Hepatocyte (in vitro differentiated cells): Measurements from ENCODE around the gene CLN5. TPM values are rescaled to one million over a fixed set of nuclear protein-coding genes. Genes with fewer than 3 reads are reported as not detected.

Experiments used
- DNase-seq: peaks from one replicate; pipeline ENCODE4 v3.0.0-alpha.2; 2016; ENCODE audit warnings: low spot score
- H2AFZ ChIP-seq: fragments of 200-600 bp; sonication (generic); 2 replicates; pipeline ENCODE4 v1.6.0; 2016; ENCODE audit warnings: antibody characterized with exemption, mild to moderate bottlenecking
- H3K27ac ChIP-seq: fragments of 200-600 bp; sonication (generic); 2 replicates; pipeline ENCODE4 v1.5.1; 2016; ENCODE audit warnings: mild to moderate bottlenecking
- H3K27me3 ChIP-seq: fragments of 200-600 bp; sonication (generic); 2 replicates; pipeline ENCODE4 v1.6.1; 2016
- H3K36me3 ChIP-seq: fragments of 200-600 bp; sonication (generic); replicated peaks from 2 replicates; pipeline ENCODE4 v1.5.1; 2016; ENCODE audit warnings: low read depth; ENCODE audit not compliant: insufficient read depth
- H3K4me1 ChIP-seq: fragments of 200-600 bp; sonication (generic); 2 replicates; pipeline ENCODE4 v1.5.1; 2016; ENCODE audit warnings: mild to moderate bottlenecking, moderate library complexity; ENCODE audit not compliant: insufficient read depth
- H3K4me2 ChIP-seq: fragments of 200-600 bp; sonication (generic); 2 replicates; pipeline ENCODE4 v1.6.0; 2016
- H3K4me3 ChIP-seq: fragments of 200-600 bp; sonication (generic); 2 replicates; pipeline ENCODE4 v1.5.1; 2016; ENCODE audit warnings: mild to moderate bottlenecking
- H3K79me2 ChIP-seq: fragments of 200-600 bp; sonication (generic); 2 replicates; pipeline ENCODE4 v1.6.0; 2017; ENCODE audit warnings: mild to moderate bottlenecking
- H3K9me2 ChIP-seq: fragments of 200-600 bp; sonication (generic); replicated peaks from 2 replicates; pipeline ENCODE4 v1.6.0; 2017; ENCODE audit warnings: mild to moderate bottlenecking; ENCODE audit not compliant: insufficient read depth
- H3K9me3 ChIP-seq: fragments of 200-600 bp; sonication (generic); 2 replicates; pipeline ENCODE4 v1.5.1; 2016; ENCODE audit warnings: low read depth, mild to moderate bottlenecking
- H4K20me1 ChIP-seq: fragments of 200-600 bp; sonication (generic); 2 replicates; pipeline ENCODE4 v1.6.0; 2016; ENCODE audit warnings: mild to moderate bottlenecking; ENCODE audit not compliant: insufficient read depth, poor library complexity, severe bottlenecking
- EZH2 ChIP-seq: fragments of 200-600 bp; sonication (generic); IDR thresholded peaks from 2 replicates; pipeline ENCODE4 v1.6.1; 2016; ENCODE audit warnings: antibody characterized with exemption, mild to moderate bottlenecking, borderline replicate concordance
- EZH2phosphoT487 ChIP-seq: fragments of 200-600 bp; sonication (generic); IDR thresholded peaks from one replicate; pipeline ENCODE4 v1.6.1; 2018; ENCODE audit warnings: antibody characterized with exemption, mild to moderate bottlenecking, low read depth, moderate library complexity; ENCODE audit not compliant: unreplicated experiment, severe bottlenecking
- WGBS: methylation state at CpG from one replicate; pipeline ENCODE4 v1.1.6; 2016; ENCODE audit warnings: low lambda C conversion rate; ENCODE audit errors: missing lambda C conversion rate; 5-methylcytosine and 5-hydroxymethylcytosine counted together
- polyA plus RNA-seq: library from polyadenylated mRNA; unstranded; fragments of >200 nt; fragmentation: Nextera tagmentation; extraction: Ambion mirVana; gene quantifications from 2 replicates; pipeline ENCODE4 v1.2.1, GENCODE V29; 2016
- total RNA-seq: library from RNA; depleted of rRNA; stranded (reverse); fragments of >200 nt; gene quantifications from 2 replicates; pipeline ENCODE4 v1.2.3, GENCODE V29; 2014
- TF ChIP-seq, protein P1 (sequence below): fragments of 200-600 bp; sonication (generic); IDR thresholded peaks from 2 replicates; pipeline ENCODE4 v1.5.1; 2016; ENCODE audit warnings: antibody characterized with exemption, mild to moderate bottlenecking; ENCODE audit not compliant: poor library complexity

The CLN5 gene
- total RNA-seq (41.1 and 45.2 TPM in 2 replicates), polyA plus RNA-seq (31.2 and 31.5 TPM in 2 replicates)

DNA sequence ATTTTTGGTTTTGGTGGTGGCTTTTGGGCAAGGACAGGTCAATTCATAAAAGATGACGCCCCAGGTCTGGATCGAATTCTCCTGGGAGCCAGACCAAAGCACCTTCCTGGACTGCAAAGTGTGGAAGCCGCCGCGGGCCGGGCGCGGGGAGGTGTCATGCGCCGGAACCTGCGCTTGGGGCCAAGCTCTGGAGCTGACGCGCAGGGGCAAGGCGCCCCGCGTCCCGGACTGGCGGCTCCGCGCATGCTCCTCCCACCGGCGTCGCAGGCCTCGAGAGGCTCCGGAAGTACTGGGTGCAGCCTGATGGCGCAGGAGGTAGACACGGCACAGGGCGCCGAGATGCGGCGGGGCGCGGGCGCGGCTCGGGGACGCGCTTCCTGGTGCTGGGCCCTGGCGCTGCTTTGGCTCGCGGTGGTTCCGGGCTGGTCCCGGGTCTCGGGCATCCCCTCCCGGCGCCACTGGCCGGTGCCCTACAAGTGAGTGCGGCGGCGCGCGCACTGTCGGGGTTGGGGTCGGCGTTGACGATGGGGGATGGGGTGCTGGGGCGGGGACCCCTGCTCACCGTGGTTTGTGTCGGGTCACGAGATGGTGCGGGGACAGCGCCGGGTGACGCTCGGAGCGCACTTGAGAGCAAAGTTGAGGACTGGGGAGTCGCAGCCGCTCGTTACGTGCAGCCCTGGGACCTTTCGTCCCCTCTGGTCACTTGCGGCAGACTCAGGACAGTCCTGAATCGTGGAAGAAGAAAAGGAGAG is at the start of gene CLN5:
CLN5 (plus strand) TSS at position 286 of the 752 bp plus-strand sequence; CDS start at position 304, 18 bp downstream.
- WGBS: 2% methylated on average over 45 of the region's 73 CpGs
- H3K9me2 ChIP-seq: no peaks in the 10 kb centered on the region
- H3K27ac ChIP-seq: peak within 1 kb of the TSS; percentile 96
- H3K4me3 ChIP-seq: peak within 1 kb of the TSS; percentile 47
- no peaks in the 10 kb centered on the region for H3K27me3 ChIP-seq
- no peaks in the 10 kb centered on the region for H3K9me3 ChIP-seq
- H3K36me3 ChIP-seq: no peaks in the 10 kb centered on the region
- peak; percentile 97 for DNase-seq
- H4K20me1 ChIP-seq: no peaks in the 10 kb centered on the region
- H3K4me2 ChIP-seq: peak within 1 kb of the TSS; percentile 87
- peaks cover 6% of the 10 kb centered on the region for H3K4me1 ChIP-seq
- peak within 1 kb of the TSS; percentile 98 for H2AFZ ChIP-seq
- TF ChIP-seq, protein P1, sequence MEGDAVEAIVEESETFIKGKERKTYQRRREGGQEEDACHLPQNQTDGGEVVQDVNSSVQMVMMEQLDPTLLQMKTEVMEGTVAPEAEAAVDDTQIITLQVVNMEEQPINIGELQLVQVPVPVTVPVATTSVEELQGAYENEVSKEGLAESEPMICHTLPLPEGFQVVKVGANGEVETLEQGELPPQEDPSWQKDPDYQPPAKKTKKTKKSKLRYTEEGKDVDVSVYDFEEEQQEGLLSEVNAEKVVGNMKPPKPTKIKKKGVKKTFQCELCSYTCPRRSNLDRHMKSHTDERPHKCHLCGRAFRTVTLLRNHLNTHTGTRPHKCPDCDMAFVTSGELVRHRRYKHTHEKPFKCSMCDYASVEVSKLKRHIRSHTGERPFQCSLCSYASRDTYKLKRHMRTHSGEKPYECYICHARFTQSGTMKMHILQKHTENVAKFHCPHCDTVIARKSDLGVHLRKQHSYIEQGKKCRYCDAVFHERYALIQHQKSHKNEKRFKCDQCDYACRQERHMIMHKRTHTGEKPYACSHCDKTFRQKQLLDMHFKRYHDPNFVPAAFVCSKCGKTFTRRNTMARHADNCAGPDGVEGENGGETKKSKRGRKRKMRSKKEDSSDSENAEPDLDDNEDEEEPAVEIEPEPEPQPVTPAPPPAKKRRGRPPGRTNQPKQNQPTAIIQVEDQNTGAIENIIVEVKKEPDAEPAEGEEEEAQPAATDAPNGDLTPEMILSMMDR: no peak
- TF ChIP-seq EZH2 (no peak), EZH2phosphoT487 (no peak)
- peaks cover 25% of the 10 kb centered on the region for H3K79me2 ChIP-seq

DNA sequence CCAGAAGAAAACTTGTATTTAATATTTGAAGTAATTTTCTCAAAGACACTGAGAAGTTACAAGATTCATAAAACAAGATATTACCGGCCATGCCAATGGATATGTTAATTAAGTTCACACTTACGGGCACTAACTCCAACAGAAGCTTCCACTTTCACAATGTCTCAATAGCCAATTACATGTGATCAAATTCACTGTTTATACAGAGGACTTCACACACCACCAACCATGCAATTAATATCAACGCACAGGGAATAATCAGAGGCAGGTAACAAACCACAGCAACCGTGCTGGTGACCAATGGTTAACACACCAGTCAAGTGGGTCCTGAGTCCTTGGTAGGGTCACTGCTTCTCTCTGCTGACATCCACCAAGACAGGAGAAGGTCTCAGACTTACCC is 49.5 kb upstream of the CLN5 start:
- Histone ChIP-seq H3K4me1 (no peaks in the 10 kb centered on the region), H4K20me1 (no peaks in the 10 kb centered on the region), H3K79me2 (no peaks in the 10 kb centered on the region), H3K27me3 (no peaks in the 10 kb centered on the region), H3K36me3 (no peaks in the 10 kb centered on the region), H3K4me3 (no peak overlapping the region), H2AFZ (no peak overlapping the region), H3K9me3 (no peaks in the 10 kb centered on the region), H3K27ac (no peak overlapping the region), H3K9me2 (no peaks in the 10 kb centered on the region), H3K4me2 (no peak overlapping the region)
- no peak for DNase-seq
- TF ChIP-seq EZH2phosphoT487: no peak
- TF ChIP-seq, protein P1: no peak
- 95% methylated on average over 4 of the region's 4 CpGs for WGBS

DNA sequence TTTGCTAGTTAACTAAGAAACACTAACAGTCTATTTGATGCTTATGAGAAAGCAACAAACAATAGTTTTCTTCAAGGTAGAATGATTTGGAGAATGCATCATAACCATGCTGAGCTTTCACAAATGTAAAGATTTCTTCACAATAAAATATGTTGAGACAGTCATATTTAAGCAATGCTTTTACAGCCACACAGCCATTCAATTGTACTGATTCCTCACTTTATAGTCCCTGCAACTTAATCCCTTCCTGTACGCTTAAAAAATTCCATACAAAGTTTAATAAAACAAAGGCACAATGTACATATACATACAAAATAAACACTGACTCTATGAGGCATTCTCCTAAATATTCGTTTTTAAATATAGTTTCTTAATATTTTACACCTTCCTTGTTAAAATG is 48.2 kb upstream of the CLN5 start:
- Histone ChIP-seq H3K4me2 (no peak overlapping the region), H4K20me1 (no peaks in the 10 kb centered on the region), H3K79me2 (no peaks in the 10 kb centered on the region), H3K4me3 (no peak overlapping the region), H3K27ac (no peak overlapping the region), H3K27me3 (no peaks in the 10 kb centered on the region), H3K36me3 (no peaks in the 10 kb centered on the region), H3K4me1 (no peaks in the 10 kb centered on the region), H3K9me2 (no peaks in the 10 kb centered on the region), H3K9me3 (no peaks in the 10 kb centered on the region), H2AFZ (no peak overlapping the region)
- WGBS: 56% methylated on average over 2 of the region's 2 CpGs
- DNase-seq: no peak
- TF ChIP-seq EZH2phosphoT487 (no peak), EZH2 (no peak)
- TF ChIP-seq, protein P1: no peak
